MCF 10A (cell line): Measurements from ENCODE around the gene SAP30BP. TPM values are rescaled to one million over a fixed set of nuclear protein-coding genes. Genes with fewer than 3 reads are reported as not detected.

Experiments
- BruUV-seq: library from RNA; stranded (reverse); fragments of 400-500 nt; replicated peaks from 2 replicates; lab custom pipeline; 2021; lab: Mats Ljungman, UMichigan
- CTCF ChIA-PET: fragments of 300-600 bp; sonication (Branson Sonifier 250); formaldehyde crosslinking; extraction: SDS; loops from one replicate; lab custom pipeline; 2021; ENCODE audit warnings: antibody characterized with exemption, inconsistent platforms; lab: Yijun Ruan, JAX
- POLR2A ChIA-PET: fragments of 300-600, 350-650 bp; sonication (Branson Sonifier 250); formaldehyde crosslinking; extraction: SDS; loops from one replicate; lab custom pipeline; 2020; ENCODE audit warnings: antibody characterized with exemption, inconsistent platforms; lab: Yijun Ruan, JAX
- DNase-seq: peaks from one replicate; pipeline ENCODE4 v3.0.0-alpha.2; 2018; ENCODE audit not compliant: unreplicated experiment
- H3K27ac Mint-ChIP-seq: one replicate; pipeline ENCODE4 v1.8.0; 2022; ENCODE audit warnings: mild to moderate bottlenecking, low read depth, mixed read lengths; ENCODE audit not compliant: unreplicated experiment
- H3K27me3 Mint-ChIP-seq: one replicate; pipeline ENCODE4 v1.8.0; 2022; ENCODE audit warnings: mixed read lengths; ENCODE audit not compliant: insufficient read depth, unreplicated experiment
- H3K36me3 Mint-ChIP-seq: one replicate; pipeline ENCODE4 v1.8.0; 2022; ENCODE audit warnings: mild to moderate bottlenecking, moderate library complexity, mixed read lengths; ENCODE audit not compliant: insufficient read depth, unreplicated experiment
- H3K4me1 Mint-ChIP-seq: one replicate; pipeline ENCODE4 v1.8.0; 2022; ENCODE audit warnings: mixed read lengths; ENCODE audit not compliant: insufficient read depth, unreplicated experiment
- H3K4me3 Mint-ChIP-seq: one replicate; pipeline ENCODE4 v1.8.0; 2022; ENCODE audit warnings: mild to moderate bottlenecking, moderate library complexity, mixed read lengths; ENCODE audit not compliant: unreplicated experiment
- H3K9me3 Mint-ChIP-seq: one replicate; pipeline ENCODE4 v1.8.0; 2022; ENCODE audit warnings: mixed read lengths; ENCODE audit not compliant: unreplicated experiment
- intact Hi-C: fragments of 100-400 bp; cut with micrococcal nuclease; formaldehyde crosslinking; loops from 2 replicates; pipeline ENCODE4 v1.14.1; 2022
- total RNA-seq: library from RNA; stranded (reverse); gene quantifications from 2 replicates; pipeline ENCODE4 v1.2.3, GENCODE V29; 2022
- TF ChIP-seq, protein P1 (sequence below): fragments of 200-600 bp; IDR thresholded peaks from one replicate; pipeline ENCODE4 v1.8.0; 2022; ENCODE audit warnings: antibody characterized with exemption, mild to moderate bottlenecking; ENCODE audit not compliant: unreplicated experiment

SAP30BP gene
- total RNA-seq, 1 experiment from 2014 or later: 123 TPM

DNA sequence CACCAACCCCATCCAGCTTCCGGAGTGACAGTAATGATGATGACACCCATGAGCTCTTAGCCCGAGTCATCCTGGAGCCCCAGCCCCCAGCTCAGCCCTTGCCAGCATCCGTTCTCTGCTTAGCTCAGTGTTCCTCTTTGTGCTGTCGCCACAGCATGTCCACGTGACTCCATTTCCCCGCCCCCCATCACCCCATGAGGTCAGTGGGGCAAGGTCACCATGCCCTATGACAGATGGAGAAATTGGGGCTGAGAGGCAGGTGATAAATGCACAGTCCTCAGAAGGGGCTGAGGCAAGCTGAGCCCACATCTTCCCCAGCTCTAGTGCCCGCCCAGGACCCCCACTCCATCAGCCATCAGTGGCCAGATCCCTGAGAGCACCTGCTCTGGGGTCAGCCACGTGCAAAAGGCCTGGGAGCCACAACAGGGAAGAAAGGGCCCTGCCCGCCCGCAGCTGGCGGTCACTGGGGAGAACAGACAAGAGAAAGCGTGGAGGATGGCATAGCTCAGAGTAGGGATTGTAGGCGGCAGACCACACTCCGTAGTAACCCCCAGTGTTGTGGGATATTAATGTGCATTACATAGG, 71.2 kb downstream of the SAP30BP start:
- POLR2A ChIA-PET: interaction anchor here (0.6 to 28.4 kb wide), 10 partner anchors 9 to 115 kb away, joined by 3 to 748 read pairs (median 4); no protein-coding TSS in a partner anchor
- peaks cover 94% of the 10 kb centered on the region for H3K36me3 Mint-ChIP-seq
- H3K27ac Mint-ChIP-seq: no peak overlapping the region
- CTCF ChIA-PET: interaction anchor here (0.6 to 2.2 kb wide), 6 partner anchors 10 to 63 kb away, joined by 3 to 12 read pairs (median 6); no protein-coding TSS in a partner anchor
- no peaks in the 10 kb centered on the region for H3K27me3 Mint-ChIP-seq
- intact Hi-C loops: no loop called here
- BruUV-seq: no TSS peak
- DNase-seq: no peak
- no peaks in the 10 kb centered on the region for H3K9me3 Mint-ChIP-seq
- H3K4me1 Mint-ChIP-seq: peaks cover 4% of the 10 kb centered on the region
- no peak overlapping the region for H3K4me3 Mint-ChIP-seq
- TF ChIP-seq, protein P1, sequence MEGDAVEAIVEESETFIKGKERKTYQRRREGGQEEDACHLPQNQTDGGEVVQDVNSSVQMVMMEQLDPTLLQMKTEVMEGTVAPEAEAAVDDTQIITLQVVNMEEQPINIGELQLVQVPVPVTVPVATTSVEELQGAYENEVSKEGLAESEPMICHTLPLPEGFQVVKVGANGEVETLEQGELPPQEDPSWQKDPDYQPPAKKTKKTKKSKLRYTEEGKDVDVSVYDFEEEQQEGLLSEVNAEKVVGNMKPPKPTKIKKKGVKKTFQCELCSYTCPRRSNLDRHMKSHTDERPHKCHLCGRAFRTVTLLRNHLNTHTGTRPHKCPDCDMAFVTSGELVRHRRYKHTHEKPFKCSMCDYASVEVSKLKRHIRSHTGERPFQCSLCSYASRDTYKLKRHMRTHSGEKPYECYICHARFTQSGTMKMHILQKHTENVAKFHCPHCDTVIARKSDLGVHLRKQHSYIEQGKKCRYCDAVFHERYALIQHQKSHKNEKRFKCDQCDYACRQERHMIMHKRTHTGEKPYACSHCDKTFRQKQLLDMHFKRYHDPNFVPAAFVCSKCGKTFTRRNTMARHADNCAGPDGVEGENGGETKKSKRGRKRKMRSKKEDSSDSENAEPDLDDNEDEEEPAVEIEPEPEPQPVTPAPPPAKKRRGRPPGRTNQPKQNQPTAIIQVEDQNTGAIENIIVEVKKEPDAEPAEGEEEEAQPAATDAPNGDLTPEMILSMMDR: no peak

DNA sequence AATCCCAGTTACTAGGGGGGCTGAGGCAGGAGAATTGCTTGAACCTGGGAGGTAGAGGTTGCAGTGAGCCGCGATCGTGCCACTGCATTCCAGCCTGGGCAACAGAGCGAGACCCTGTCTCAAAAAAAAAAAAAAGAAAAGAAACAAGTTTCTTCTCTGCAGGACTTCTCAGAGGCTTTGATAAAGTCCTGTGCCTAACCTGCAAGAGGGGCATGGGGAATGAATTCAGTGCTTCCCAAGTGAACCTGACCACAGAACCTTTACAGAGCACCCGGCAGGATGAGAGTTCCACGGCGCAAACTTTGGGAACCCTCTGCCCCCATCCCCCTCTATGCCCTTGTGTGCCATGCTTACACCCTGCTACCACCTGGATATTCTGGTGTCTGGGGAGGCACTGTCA, 72.0 kb downstream of the SAP30BP start:
- TF ChIP-seq, protein P1: no peak
- Mint-ChIP-seq H3K27ac (no peak overlapping the region), H3K4me1 (peaks cover 5% of the 10 kb centered on the region), H3K36me3 (peaks cover 94% of the 10 kb centered on the region), H3K27me3 (no peaks in the 10 kb centered on the region), H3K9me3 (no peaks in the 10 kb centered on the region), H3K4me3 (no peak overlapping the region)
- intact Hi-C loops: no loop called here
- CTCF ChIA-PET: interaction anchor here (0.6 to 2.2 kb wide), 4 partner anchors 9 to 64 kb away, joined by 3 to 12 read pairs (median 6); no protein-coding TSS in a partner anchor
- POLR2A ChIA-PET: interaction anchor here (0.6 to 28.4 kb wide), 4 partner anchors 16 to 56 kb away, joined by 3 to 748 read pairs (median 11); no protein-coding TSS in a partner anchor
- no peak for DNase-seq
- BruUV-seq: no TSS peak

DNA sequence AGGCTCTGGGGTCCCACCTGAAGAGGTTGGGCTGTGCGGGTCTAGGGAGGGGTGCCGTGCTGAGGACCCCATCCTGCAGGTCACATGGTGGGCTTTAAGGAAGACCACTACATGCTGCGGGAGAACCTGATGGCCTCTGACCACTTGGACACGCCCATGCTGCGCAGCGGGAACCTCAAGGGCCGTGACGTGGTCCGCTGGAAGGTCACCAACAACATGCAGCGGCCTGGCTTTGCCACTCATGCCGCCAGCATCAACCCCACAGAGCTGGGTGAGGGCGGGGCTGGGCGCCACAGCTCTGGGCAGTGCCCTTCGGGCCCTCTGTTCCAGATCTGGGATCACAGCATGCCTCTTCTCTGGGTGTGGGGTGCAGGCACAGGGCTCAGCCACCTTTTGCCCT, 72.7 kb downstream of the SAP30BP start:
- no peaks in the 10 kb centered on the region for H3K27me3 Mint-ChIP-seq
- H3K36me3 Mint-ChIP-seq: peaks cover 94% of the 10 kb centered on the region
- ChIA-PET POLR2A (interaction anchor here (0.7 to 28.4 kb wide), 4 partner anchors 9 to 57 kb away, joined by 3 to 748 read pairs (median 4); no protein-coding TSS in a partner anchor), CTCF (interaction anchor here (0.6 kb wide), 1 partner anchor 46 kb away, joined by 3 read pairs; no protein-coding TSS in a partner anchor)
- no peak overlapping the region for H3K27ac Mint-ChIP-seq
- no TSS peak for BruUV-seq
- no peak for DNase-seq
- H3K4me1 Mint-ChIP-seq: peaks cover 5% of the 10 kb centered on the region
- intact Hi-C loops: no loop called here
- H3K4me3 Mint-ChIP-seq: no peak overlapping the region
- H3K9me3 Mint-ChIP-seq: no peaks in the 10 kb centered on the region
- TF ChIP-seq, protein P1: no peak

DNA sequence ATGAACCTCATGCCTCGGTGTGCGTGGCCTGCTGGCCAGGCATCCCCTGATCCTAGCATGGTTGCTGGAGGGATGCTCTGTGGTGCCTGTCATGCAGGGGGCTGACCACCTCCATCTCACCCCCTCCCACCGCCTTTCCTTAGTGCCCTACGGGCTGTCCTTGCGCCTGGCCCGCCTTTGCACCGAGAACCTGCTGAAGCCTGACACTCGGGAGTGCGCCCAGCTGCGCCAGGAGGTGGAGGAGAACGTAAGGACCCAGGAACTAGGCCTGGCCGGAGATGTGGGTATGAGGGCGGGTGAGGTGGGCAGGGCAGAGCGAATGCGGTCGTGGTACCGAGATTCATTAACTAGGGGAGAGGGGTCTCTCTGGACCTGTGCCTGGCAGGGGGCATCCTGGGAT, 73.1 kb downstream of the SAP30BP start:
- no TSS peak for BruUV-seq
- ChIA-PET CTCF (no interaction called here), POLR2A (interaction anchor here (0.5 to 28.4 kb wide), 5 partner anchors 9 to 57 kb away, joined by 3 to 748 read pairs (median 3); no protein-coding TSS in a partner anchor)
- peaks cover 5% of the 10 kb centered on the region for H3K4me1 Mint-ChIP-seq
- no peaks in the 10 kb centered on the region for H3K9me3 Mint-ChIP-seq
- DNase-seq: no peak
- no peak overlapping the region for H3K4me3 Mint-ChIP-seq
- H3K36me3 Mint-ChIP-seq: peaks cover 92% of the 10 kb centered on the region
- no peak overlapping the region for H3K27ac Mint-ChIP-seq
- no peaks in the 10 kb centered on the region for H3K27me3 Mint-ChIP-seq
- intact Hi-C loops: no loop called here
- TF ChIP-seq, protein P1: no peak
